ENCODE results near the gene SEPTIN7.

DNA sequence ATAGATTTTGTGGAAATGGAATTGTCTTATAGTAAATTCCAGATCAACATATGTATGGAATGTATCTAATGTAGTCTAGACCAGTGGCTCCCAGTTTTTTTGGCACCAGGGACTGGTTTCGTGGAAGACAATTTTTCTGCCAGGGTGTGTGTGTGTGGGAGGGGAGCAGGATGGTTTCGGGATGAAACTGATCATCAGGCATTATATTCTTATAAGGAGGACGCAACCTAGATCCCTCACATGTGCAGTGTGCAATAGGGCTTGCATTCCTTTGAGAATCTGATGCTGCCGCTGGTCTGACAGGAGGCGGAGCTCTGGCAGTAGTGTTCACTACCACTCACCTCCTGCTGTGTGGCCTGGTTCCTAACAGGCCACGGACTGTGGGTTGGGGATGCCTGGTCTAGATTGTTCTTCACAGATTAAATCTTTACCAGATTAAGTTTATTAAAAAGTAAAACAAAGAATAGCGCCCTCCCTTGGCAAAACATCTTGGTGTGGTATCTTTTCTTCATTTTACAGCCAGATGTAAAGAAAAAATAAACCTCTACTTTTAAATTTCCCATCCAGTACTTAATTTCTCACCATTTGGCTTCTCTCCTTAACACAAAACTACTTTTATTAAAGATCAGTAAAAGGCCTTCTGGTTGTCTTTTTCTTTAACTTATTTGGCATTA lies 48.4 kb downstream of the SEPTIN7 start:
- TF ChIP-seq, protein P1, sequence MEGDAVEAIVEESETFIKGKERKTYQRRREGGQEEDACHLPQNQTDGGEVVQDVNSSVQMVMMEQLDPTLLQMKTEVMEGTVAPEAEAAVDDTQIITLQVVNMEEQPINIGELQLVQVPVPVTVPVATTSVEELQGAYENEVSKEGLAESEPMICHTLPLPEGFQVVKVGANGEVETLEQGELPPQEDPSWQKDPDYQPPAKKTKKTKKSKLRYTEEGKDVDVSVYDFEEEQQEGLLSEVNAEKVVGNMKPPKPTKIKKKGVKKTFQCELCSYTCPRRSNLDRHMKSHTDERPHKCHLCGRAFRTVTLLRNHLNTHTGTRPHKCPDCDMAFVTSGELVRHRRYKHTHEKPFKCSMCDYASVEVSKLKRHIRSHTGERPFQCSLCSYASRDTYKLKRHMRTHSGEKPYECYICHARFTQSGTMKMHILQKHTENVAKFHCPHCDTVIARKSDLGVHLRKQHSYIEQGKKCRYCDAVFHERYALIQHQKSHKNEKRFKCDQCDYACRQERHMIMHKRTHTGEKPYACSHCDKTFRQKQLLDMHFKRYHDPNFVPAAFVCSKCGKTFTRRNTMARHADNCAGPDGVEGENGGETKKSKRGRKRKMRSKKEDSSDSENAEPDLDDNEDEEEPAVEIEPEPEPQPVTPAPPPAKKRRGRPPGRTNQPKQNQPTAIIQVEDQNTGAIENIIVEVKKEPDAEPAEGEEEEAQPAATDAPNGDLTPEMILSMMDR (conservative IDR thresholded peaks at IDR 0.05; ENCODE audit: low read depth, low read length) = no peak
- no peak for TF ChIP-seq EZH2 (IDR thresholded peaks at IDR 0.05; ENCODE audit: low read length, unreplicated experiment)

All from PC-3 (cell line).